ENCODE measurements around the gene LENG8.
A peak's percentile ranks its signal among the peaks of the same experiment; 100 is the strongest.

The LENG8 gene

DNA sequence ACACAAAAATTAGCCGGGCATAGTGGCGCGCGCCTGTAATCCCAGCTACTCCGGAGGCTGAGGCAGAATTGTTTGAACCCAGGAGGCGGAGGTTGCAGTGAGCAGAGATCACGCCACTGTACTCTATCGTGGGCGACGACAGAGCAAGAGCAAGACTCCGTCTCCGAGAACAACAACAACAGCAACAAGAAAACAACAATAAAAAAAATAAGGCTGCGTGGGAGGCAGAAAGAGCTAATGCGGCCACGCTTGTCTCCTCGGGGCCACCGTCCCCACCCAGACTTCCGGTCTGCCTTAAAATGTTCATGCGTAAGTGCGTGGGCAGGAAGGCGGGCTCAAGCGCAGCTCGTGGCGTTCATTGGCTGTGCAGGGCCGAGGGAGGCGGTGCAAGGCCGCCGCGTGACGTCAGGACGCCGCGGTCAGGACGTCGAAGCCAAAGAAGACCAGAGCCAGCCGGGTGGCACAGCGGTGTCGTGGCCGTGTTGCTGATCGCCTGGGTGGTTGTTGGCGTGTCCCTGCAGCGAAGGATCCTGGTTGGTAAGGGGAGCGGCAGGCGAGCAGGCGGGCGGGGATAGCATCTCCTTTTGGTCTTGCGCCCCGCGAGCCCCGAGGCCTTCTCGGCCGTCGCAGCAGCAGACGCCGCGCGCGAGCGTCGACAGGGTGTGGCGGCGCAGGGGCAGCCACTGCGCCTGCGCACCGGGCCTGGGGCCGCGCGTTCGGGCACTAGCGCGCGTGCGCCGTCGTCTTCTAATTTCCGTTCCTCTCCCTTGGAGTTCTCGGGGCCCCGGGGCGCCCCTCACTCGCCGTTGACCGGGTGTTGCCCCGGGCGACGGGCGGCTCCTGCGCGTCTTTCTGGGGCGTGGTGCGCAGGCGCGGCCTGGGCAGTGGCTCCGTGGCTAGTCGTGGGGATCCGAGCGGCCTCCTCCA lies at the start of gene LENG8:
Gene LENG8, plus strand, starts transcription at position 426 of the 927 bp plus-strand sequence. CDS start 2,146 bp downstream, outside the sequence.
- DNase-seq, result peak; percentile 77 to 87

- DNase-seq, result no peak
Observed at GRCh38 chr19:54400913-54401312, 48.1 kb upstream of the LENG8 start.

DNA sequence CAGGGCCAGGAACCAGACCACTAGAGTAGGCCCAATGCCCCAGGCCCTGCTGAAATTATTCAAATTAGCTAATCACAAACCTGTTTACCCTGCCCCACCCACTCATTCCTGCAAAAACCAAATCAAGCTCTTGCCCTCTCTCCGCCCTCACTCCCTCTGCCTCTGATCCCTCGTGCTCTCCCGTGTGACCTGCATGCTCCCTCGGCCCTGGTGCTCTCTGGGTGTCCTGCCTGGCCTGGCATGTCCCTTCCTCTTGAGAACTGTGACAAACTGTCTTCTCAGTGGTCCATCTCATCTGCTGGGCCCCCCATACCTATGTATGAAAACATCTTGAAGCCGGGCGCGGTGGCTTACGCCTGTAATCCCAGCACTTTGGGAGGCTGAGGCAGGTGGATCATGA lies 45.9 kb upstream of the LENG8 start:
- DNase-seq, result no peak

DNA sequence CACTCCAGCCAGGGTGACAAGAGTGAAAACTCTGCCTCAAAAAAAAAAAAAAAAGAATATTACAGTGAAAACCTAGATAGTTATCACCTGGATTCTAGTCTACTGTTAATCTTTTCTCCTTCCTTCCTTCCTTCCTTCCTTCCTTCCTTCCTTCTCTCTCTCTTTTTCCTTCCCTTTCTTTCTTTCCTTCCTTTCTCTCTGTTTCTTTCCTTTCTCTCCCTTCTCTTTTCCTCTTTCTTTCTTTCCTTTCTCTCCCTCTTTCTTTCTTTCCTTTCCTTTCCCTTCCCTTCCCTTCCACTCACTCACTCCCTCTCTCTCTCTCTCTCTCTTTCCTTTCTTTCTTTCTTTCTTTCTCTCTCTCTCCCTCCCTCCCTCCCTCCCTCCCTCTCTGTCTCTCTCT lies 43.4 kb upstream of the LENG8 start:
- no peak for DNase-seq

DNA sequence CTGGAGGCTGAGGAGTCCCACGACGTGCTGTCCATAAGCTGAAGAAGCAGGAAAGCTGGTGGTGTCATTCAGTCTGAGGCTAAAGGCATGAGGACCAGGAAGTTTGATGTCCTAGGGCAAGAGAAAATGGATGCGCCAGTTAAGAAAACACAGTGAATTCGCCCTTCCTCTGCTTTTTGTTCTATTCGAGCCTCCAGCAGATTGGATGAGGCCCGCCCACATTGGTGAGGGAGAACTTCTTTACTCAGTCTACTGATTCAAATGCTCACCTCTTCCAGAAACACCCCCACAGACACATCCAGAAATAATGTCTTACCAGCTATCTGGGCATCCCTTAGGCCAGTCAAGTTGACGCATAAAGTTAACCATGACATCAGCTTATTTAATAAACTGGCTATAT lies 41.2 kb upstream of the LENG8 start:
- no peak for DNase-seq

- DNase-seq, result no peak
Observed at GRCh38 chr19:54408456-54409026, 40.5 kb upstream of the LENG8 start.

DNA sequence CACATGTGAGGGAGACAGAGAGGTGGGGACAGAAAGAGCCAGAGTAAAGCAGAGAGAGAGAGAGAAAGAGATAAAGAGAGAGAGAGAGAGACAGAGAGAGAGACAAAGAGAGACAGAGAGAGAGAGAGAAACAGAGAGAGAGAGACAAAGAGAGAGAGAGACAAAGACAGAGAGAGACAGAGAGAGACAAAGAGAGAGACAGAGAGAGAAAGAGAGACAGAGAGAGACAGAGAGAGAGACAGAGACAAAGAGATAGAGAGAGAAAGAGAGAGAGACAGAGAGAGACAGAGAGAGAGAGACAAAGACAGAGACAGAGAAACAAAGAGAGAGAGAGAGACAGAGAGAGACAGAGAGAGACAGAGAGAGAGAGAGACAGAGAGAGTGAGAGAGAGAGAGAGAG lies 38.0 kb upstream of the LENG8 start:
- no peak for DNase-seq

DNA sequence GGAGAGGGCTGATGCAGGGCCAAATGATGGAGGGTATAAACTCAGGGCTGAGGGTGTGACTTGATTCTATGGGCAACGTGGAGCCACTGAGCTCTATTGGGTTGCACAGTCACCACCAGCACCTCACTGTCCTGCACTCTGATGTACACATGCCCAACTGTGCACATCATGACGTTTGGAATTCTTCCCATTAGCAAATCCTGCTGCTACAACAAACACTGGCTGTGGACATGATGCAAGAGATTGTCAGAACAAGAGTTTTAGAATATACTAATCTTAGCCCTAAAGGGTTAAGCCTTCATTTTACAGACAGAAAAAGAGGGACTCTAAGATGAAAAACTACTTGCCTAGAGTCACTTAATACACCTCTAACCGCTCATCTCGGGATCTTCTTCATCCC lies 36.1 kb upstream of the LENG8 start:
- DNase-seq, result no peak

DNA sequence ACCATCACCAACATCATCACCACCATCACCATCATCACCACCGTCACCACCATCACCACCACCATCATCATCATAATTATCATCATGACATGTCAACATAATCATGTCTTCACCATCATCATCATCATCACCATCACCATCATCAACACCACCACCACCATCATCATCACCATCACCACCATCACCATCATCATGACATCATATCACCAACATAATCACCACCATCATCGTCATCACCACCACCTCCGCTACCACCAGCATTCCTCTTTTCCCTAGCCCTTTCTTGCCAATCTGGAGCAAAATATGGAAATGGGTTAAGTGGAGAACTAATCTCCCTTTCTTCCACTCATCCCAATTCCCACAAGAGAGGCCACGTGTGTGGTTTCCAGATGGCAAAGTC lies 34.8 kb upstream of the LENG8 start:
- no peak for DNase-seq

DNA sequence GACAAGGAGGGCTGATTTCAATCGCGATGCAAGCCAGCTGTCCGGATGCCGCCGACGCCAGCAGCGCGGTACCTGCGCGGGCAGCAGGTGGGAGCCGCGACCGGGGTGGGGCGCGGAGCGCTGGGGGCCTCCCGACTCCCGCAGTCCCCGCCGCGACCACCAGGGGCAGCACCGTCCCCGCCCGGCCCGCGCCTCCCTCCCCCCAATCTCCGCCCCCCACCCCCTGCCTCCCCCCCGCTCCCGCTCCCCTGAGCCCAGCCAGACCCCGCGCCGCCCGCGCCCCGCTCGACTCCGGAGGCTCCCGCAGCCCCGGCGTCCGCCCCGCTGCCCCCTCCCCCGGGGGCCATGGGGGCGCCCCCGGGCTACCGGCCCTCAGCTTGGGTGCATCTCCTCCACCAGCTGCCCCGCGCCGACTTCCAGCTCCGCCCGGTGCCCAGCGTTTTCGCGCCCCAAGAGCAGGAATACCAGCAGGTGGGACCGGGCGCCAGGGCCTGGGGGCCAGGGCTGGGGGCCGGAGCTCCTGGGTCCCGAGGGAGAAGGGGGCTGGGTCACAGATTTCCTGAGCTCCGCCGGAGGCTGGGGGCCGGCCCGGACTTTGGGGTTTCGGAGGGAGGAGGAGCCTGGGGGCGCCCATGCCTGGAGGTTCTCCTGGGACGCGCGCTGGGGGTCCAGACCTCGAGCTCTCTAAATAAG lies 33.6 kb upstream of the LENG8 start, which contains the start of gene TTYH1:
Gene TTYH1, plus strand, starts transcription at position 257 of the 693 bp plus-strand sequence. Its CDS starts 89 bp downstream, at position 346.
- DNase-seq, result no peak

DNA sequence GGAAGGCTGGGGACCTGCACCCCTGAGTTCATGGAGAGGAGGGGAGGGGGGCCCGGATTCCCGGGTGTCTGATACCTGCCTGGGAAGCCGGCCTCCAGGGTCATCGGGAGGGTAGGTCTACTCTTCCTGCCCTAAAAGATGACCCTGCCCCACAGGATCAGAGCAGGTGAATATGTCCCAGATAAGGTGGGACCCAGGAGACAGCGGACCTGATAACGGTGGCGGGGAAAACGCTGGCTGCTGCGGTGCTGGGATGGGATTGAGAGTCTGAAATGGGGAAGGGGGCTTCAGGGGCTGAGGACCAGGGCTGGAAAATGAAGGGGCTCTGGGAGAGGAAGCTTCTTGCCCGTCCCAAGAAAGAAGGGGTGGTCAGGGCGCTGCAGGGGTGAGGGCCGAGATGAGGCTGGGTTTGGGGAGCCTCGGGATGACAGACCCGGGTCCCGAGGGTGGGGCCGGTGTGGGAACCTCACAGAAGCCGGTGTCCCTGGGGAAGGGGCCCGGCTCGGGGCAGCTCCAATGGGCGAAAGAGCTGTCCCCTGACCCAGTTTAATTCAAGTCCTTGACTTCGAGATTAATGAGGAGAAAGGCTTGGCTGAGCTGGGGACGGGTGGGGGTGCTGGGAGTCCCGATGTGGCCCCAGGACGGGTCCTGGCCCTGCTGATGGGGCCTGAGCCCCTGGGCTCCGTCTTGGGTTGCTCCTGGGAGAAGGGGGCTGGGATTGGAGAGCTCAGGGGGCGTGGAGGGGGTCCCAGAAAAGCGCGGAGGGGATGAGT lies 32.9 kb upstream of the LENG8 start:
- no peak for DNase-seq

DNA sequence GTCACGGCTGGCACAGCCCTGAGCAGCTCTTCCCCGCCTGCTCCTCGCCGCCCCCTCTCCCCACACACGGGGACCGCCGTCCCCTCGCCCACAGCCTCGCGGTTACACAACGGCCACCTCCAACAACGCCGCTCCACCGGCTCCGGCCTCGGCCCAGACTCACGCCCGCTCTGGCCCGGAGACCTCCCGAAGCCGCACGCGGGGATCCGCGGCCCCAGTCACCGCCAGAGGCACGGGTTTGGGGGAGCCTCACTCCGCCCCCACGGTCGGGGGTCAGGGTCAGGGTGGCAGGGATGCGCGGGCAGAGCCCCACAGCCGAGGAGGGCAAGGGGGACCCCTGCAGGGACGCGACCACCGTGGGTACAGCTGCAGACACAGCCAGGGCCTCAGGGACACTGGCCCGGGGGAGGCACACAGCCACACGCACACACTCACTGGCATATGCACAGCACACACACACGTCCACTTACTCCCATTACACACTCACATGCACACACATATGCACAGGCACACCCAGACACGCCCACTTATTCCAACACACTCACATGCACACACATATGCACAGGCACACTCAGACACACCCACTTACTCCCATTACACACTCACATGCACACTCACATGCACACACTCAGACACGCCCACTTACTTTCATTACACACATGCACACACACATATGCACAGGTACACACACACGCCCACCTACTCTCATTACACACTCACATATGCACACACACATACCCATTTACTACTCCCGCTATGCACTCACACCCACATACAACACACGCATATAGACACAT lies 32.1 kb upstream of the LENG8 start:
- DNase-seq, result no peak

- DNase-seq, result no peak
Observed at GRCh38 chr19:54418030-54418929, 30.7 kb upstream of the LENG8 start.

- no peak for DNase-seq
Observed at GRCh38 chr19:54418930-54419800, 29.8 kb upstream of the LENG8 start.

GRCh38 chr19:54420068-54420382 lies 29.0 kb upstream of the LENG8 start:
- no peak for DNase-seq

- DNase-seq, result no peak
Observed at GRCh38 chr19:54420383-54421168, 28.4 kb upstream of the LENG8 start.

GRCh38 chr19:54421169-54421516 lies 27.9 kb upstream of the LENG8 start:
- DNase-seq, result no peak

DNA sequence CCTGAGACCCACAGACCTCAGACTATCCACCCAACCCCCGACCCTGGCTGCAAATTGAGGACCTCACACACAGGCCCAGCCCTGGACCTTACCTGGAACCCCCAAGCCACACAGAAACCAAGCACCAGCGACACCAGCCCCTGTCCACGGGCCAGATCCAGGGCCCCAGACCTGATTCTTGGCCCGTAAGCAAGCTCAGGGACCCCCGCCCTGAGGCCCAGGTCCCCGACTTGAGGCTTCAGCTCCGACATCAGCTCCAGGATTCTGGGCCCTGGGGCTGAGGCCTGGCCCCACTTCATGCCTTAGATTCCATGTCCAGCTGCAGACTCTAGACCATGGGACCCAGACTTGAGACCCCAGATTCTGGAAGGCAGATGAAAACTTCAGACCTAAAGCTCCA lies 27.5 kb upstream of the LENG8 start:
- DNase-seq, result no peak

GRCh38 chr19:54422136-54422535 lies 26.9 kb upstream of the LENG8 start:
- DNase-seq, result no peak

Data from cerebellar nuclear complex (tissue), 1 donor.